Thyroid gland (tissue), 4 donors: ENCODE data around the gene TSPAN16.

Experiments used
- POLR2A ChIP-seq, 2 donors: fragments of 450-650 bp; IDR thresholded peaks; one replicate each; pipeline ENCODE4 v1.6.1; 2017; ENCODE audit warnings: antibody characterized with exemption in 2 of 2, mild to moderate bottlenecking in 2 of 2, moderate library complexity in 1 of 2
- TF ChIP-seq, protein P1 (sequence below), 6 experiments: fragments of 200-600 bp in 3 of 6; fragments of 450-650 bp in 3 of 6; sonication (generic) in 3 of 6; IDR thresholded peaks; one replicate each; pipeline ENCODE4 v1.5.1; 2016 to 2019; ENCODE audit warnings: antibody characterized with exemption in 6 of 6, mild to moderate bottlenecking in 2 of 6, inconsistent platforms in 1 of 6, moderate library complexity in 1 of 6

GRCh38 chr19:11288349-11288748 lies 7.6 kb upstream of the TSPAN16 start:
- TF ChIP-seq, protein P1, sequence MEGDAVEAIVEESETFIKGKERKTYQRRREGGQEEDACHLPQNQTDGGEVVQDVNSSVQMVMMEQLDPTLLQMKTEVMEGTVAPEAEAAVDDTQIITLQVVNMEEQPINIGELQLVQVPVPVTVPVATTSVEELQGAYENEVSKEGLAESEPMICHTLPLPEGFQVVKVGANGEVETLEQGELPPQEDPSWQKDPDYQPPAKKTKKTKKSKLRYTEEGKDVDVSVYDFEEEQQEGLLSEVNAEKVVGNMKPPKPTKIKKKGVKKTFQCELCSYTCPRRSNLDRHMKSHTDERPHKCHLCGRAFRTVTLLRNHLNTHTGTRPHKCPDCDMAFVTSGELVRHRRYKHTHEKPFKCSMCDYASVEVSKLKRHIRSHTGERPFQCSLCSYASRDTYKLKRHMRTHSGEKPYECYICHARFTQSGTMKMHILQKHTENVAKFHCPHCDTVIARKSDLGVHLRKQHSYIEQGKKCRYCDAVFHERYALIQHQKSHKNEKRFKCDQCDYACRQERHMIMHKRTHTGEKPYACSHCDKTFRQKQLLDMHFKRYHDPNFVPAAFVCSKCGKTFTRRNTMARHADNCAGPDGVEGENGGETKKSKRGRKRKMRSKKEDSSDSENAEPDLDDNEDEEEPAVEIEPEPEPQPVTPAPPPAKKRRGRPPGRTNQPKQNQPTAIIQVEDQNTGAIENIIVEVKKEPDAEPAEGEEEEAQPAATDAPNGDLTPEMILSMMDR (IDR thresholded peaks at IDR 0.05) = peak in 4 of 6 experiments; percentile 13 to 42 (median 14)
- no peak for TF ChIP-seq POLR2A (IDR thresholded peaks at IDR 0.05)
